Ovary (tissue), 9 donors: ENCODE measurements around the gene MARCKS. TPM values are rescaled to one million over a fixed set of nuclear protein-coding genes. Genes with fewer than 3 reads are reported as not detected.

ENCODE experiments used
- DNase-seq, 5 donors: peaks; one replicate each; pipeline ENCODE4 v3.0.0-alpha.2; 2019 to 2020
- H3K27ac ChIP-seq, 2 donors: fragments of 200-600 bp; one replicate each; pipeline versions ENCODE4 v1.5.1 to v1.8.0; 2019 to 2022
- H3K27me3 ChIP-seq: fragments of 200-600 bp; one replicate; pipeline ENCODE4 v1.8.0; 2022
- H3K36me3 ChIP-seq: fragments of 200-600 bp; sonication (generic); one replicate; pipeline ENCODE4 v1.5.1; 2019
- H3K4me1 ChIP-seq: one replicate; pipeline ENCODE4 v1.8.1; 2013; ENCODE audit warnings: mild to moderate bottlenecking, moderate library complexity; ENCODE audit not compliant: insufficient read depth
- H3K4me3 ChIP-seq: fragments of 200-600 bp; sonication (generic); one replicate; pipeline ENCODE4 v1.5.1; 2017
- H3K9me3 ChIP-seq, 2 donors: fragments of 200-600 bp in 1 of 2; sonication (generic) in 1 of 2; one replicate each; pipeline versions ENCODE4 v1.5.1 to v1.8.1; 2013 to 2019; ENCODE audit warnings: mild to moderate bottlenecking in 1 of 2, moderate library complexity in 1 of 2
- CTCF ChIP-seq, 3 donors: fragments of 450-650 bp in 2 of 3; fragments of 200-600 bp in 1 of 3; IDR thresholded peaks; one replicate each; pipeline versions ENCODE4 v1.5.1 to v1.8.0; 2016 to 2022; ENCODE audit warnings: antibody characterized with exemption in 3 of 3, mild to moderate bottlenecking in 1 of 3
- EP300 ChIP-seq: sonication (generic); formaldehyde crosslinking; IDR thresholded peaks from one replicate; pipeline ENCODE4 v1.6.1; 2017; ENCODE audit warnings: antibody characterized with exemption
- POLR2A ChIP-seq: fragments of 450-650 bp; IDR thresholded peaks from one replicate; pipeline ENCODE4 v1.6.1; 2017; ENCODE audit warnings: antibody characterized with exemption, mild to moderate bottlenecking, moderate library complexity
- WGBS, 3 donors: extraction: QIAGEN DNeasy Blood & Tissue Kit in 1 of 3; methylation state at CpG; one replicate each; pipeline versions ENCODE4 v1.1.5 to v1.1.7; 2013 to 2017; 5-methylcytosine and 5-hydroxymethylcytosine counted together
- intact Hi-C, 4 donors: fragments of 100-400 bp; cut with DNase I; formaldehyde crosslinking; loops; one replicate each; pipeline versions ENCODE4 v1.11.0 to v1.15.1; 2022 to 2023
- polyA plus RNA-seq, 2 donors: library from polyadenylated mRNA; stranded (reverse); fragments of 200-250 nt in 1 of 2; fragments of 350-450 nt in 1 of 2; fragmentation: Illumina TruSeq in 1 of 2; extraction: RNeasy Lipid Tissue Mini Kit (QIAGEN cat#74804) in 1 of 2; gene quantifications; one replicate each; pipeline ENCODE4 v1.2.3, GENCODE V29; 2013 to 2014
- total RNA-seq, 7 donors: library from RNA; depleted of rRNA in 2 of 7; stranded (reverse); fragments of >200 nt in 2 of 7; fragmentation: NEBNext Ultra II Directional in 3 of 7; extraction: Animal tissue kit (Norgen Biotek cat#: 25700) in 3 of 7; gene quantifications; one replicate each; pipeline versions ENCODE4 v1.1.0 to v1.2.4, GENCODE V29; 2016 to 2023
- donor health status: DM: no; HTN: no; CAD: no; lungs with moderate emphysema.
- donor health status: DM: no; HTN: no; CAD: no.
- donor health status: Bipolar disorder and iron deficiency.
- donor health status: DM: yes; HTN: yes; CAD: no.
- donor health status: DM: no; HTN: no; CAD: no.
- donor health status: DM: yes; HTN: yes; CAD: no.

MARCKS gene
- total and polyA plus RNA-seq, 9 donors: 29.1 to 106 (median 61.4) TPM

DNA sequence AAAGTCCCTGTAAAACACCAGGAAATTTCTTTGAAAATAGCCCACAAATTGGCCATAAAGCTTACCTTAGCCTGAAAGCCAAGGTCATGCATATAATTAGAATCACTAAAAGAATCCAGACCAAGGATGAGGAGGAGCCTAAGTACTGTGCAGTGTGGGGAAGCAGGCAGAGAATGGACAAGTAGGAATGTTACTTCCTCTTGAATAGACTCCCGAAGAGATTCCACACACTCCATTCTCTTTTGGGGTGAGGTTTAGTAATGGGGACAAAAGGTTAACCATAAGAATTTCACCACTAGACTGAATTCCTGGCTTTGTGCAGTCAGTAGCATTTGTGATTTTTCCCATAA, 27.5 kb upstream of the MARCKS start:
- intact Hi-C loops: no loop called here
- peaks cover 8% of the 10 kb centered on the region for H3K4me1 ChIP-seq
- H3K4me3 ChIP-seq: no peak overlapping the region
- H3K27me3 ChIP-seq: no peaks in the 10 kb centered on the region
- DNase-seq: no peak
- WGBS, 3 donors: 10 to 20% (median 10%) methylated on average over 1 of the region's 1 CpG
- no peaks in the 10 kb centered on the region for H3K9me3 ChIP-seq
- no peak overlapping the region for H3K27ac ChIP-seq
- no peaks in the 10 kb centered on the region for H3K36me3 ChIP-seq
- no peak for TF ChIP-seq EP300
- TF ChIP-seq CTCF (IDR thresholded peaks at IDR 0.05): no peak
- TF ChIP-seq POLR2A: no peak

- no peak overlapping the region for H3K27ac ChIP-seq
- H3K9me3 ChIP-seq: no peaks in the 10 kb centered on the region
- H3K4me1 ChIP-seq: peaks cover 6% of the 10 kb centered on the region
- no peaks in the 10 kb centered on the region for H3K36me3 ChIP-seq
- TF ChIP-seq POLR2A (no peak), CTCF (IDR thresholded peaks at IDR 0.05) (no peak), EP300 (no peak)
- H3K27me3 ChIP-seq: no peaks in the 10 kb centered on the region
- whole genome bisulfite sequencing, 3 donors: 32 to 49% (median 32%) methylated on average over 2 of the region's 2 CpGs
- DNase-seq: no peak
- intact Hi-C loops: no loop called here
- no peak overlapping the region for H3K4me3 ChIP-seq
Measured at GRCh38 chr6:113830140-113830539, 27.0 kb upstream of the MARCKS start.

- Histone ChIP-seq H3K27me3 (no peaks in the 10 kb centered on the region), H3K36me3 (no peaks in the 10 kb centered on the region), H3K4me3 (no peak overlapping the region), H3K27ac (no peak overlapping the region), H3K4me1 (no peaks in the 10 kb centered on the region), H3K9me3 (no peaks in the 10 kb centered on the region)
- no peak for DNase-seq
- intact Hi-C loops: no loop called here
- TF ChIP-seq CTCF (IDR thresholded peaks at IDR 0.05) (no peak), POLR2A (no peak), EP300 (no peak)
- 66 to 74% (median 68%) methylated on average over 2 of the region's 2 CpGs for WGBS, 3 donors
Measured at GRCh38 chr6:113833537-113833936, 23.6 kb upstream of the MARCKS start.

- Histone ChIP-seq H3K4me1 (no peaks in the 10 kb centered on the region), H3K9me3 (no peaks in the 10 kb centered on the region), H3K36me3 (no peaks in the 10 kb centered on the region), H3K27ac (no peak overlapping the region), H3K27me3 (no peaks in the 10 kb centered on the region), H3K4me3 (no peak overlapping the region)
- intact Hi-C loops: no loop called here
- 82 to 88% (median 83%) methylated on average over 2 of the region's 2 CpGs for WGBS, 3 donors
- no peak for DNase-seq
- no peak for TF ChIP-seq EP300
- no peak for TF ChIP-seq POLR2A
- TF ChIP-seq CTCF (IDR thresholded peaks at IDR 0.05): no peak
Measured at GRCh38 chr6:113837170-113837569, 20.0 kb upstream of the MARCKS start.

GRCh38 chr6:113842165-113842564, 15.0 kb upstream of the MARCKS start:
- DNase-seq: no peak
- H3K9me3 ChIP-seq: no peaks in the 10 kb centered on the region
- intact Hi-C loops: no loop called here
- H3K27ac ChIP-seq: no peak overlapping the region
- no peaks in the 10 kb centered on the region for H3K4me1 ChIP-seq
- H3K4me3 ChIP-seq: no peak overlapping the region
- H3K27me3 ChIP-seq: no peaks in the 10 kb centered on the region
- H3K36me3 ChIP-seq: no peaks in the 10 kb centered on the region
- 0 to 53% (median 26%) methylated on average over 1 of the region's 1 CpG for WGBS, 3 donors
- TF ChIP-seq EP300 (no peak), POLR2A (no peak)
